DOHH2 (cell line): Measurements from ENCODE around the gene SYT10.

Source experiments
- EZH2phosphoT487 ChIP-seq: fragments of 200-600 bp; sonication (generic); IDR thresholded peaks from 2 replicates; pipeline ENCODE4 v1.6.1; 2017; ENCODE audit warnings: borderline replicate concordance, mild to moderate bottlenecking, antibody characterized with exemption, low read length, moderate library complexity, mixed read lengths
- TF ChIP-seq, protein P1 (sequence below): fragments of 200-600 bp; sonication (generic); IDR thresholded peaks from one replicate; pipeline ENCODE4 v1.5.1; 2014; ENCODE audit warnings: antibody characterized with exemption, mild to moderate bottlenecking, low read depth, low read length; ENCODE audit not compliant: poor library complexity, severe bottlenecking

DNA sequence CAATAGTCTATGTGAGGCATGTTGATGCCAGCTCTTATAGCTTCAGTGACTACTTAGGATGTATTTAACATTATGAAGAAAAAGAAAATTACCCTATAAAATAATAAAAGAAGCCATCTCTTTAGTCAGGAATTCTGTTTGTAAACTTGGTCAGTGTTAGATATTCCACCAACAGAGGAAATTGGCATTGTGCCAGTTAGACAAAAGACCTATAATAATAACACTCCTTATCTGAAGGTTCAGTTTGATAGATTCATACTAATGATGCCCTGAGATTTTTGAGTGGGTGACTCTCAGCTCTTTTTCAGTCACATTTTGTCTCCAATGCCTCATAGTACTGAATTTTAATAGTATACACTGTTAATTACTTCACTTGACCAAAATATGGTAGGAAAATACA lies 6.6 kb downstream of the SYT10 start:
- TF ChIP-seq, protein P1, sequence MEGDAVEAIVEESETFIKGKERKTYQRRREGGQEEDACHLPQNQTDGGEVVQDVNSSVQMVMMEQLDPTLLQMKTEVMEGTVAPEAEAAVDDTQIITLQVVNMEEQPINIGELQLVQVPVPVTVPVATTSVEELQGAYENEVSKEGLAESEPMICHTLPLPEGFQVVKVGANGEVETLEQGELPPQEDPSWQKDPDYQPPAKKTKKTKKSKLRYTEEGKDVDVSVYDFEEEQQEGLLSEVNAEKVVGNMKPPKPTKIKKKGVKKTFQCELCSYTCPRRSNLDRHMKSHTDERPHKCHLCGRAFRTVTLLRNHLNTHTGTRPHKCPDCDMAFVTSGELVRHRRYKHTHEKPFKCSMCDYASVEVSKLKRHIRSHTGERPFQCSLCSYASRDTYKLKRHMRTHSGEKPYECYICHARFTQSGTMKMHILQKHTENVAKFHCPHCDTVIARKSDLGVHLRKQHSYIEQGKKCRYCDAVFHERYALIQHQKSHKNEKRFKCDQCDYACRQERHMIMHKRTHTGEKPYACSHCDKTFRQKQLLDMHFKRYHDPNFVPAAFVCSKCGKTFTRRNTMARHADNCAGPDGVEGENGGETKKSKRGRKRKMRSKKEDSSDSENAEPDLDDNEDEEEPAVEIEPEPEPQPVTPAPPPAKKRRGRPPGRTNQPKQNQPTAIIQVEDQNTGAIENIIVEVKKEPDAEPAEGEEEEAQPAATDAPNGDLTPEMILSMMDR = no peak
- no peak for TF ChIP-seq EZH2phosphoT487
